ENCODE data around the gene CYP8B1. TPM values are rescaled to one million over a fixed set of nuclear protein-coding genes. Genes with fewer than 3 reads are reported as not detected.

Gene CYP8B1
- total RNA-seq, 1 experiment from 2014 or later = not detected

- no peak for DNase-seq (ENCODE audit: unreplicated experiment)
- intact Hi-C loops (cut with micrococcal nuclease) = no loop called here
- POLR2A ChIA-PET = interaction anchor here (1.0 kb wide), 1 partner anchor 10 kb away, joined by 3 read pairs; no protein-coding TSS in a partner anchor
- Mint-ChIP-seq H3K4me3 (ENCODE audit: unreplicated experiment) (no peak overlapping the region), H3K27me3 (ENCODE audit: insufficient read depth, unreplicated experiment) (peaks cover 34% of the 10 kb centered on the region), H3K27ac (ENCODE audit: low read depth, unreplicated experiment) (no peak overlapping the region), H3K36me3 (ENCODE audit: insufficient read depth, unreplicated experiment) (no peaks in the 10 kb centered on the region), H3K9me3 (ENCODE audit: unreplicated experiment) (no peaks in the 10 kb centered on the region), H3K4me1 (ENCODE audit: insufficient read depth, unreplicated experiment) (no peaks in the 10 kb centered on the region)
- TF ChIP-seq CTCF (IDR thresholded peaks at IDR 0.05; ENCODE audit: unreplicated experiment) = no peak
- CTCF ChIA-PET = interaction anchor here (1.5 to 1.7 kb wide), 2 partner anchors 11 to 69 kb away, joined by 4 read pairs; no protein-coding TSS in a partner anchor
- no TSS peak for BruUV-seq (replicated peaks)
Observed at GRCh38 chr3:42892807-42893206, 17.1 kb upstream of the CYP8B1 start.

GRCh38 chr3:42892169-42892568 lies 16.5 kb upstream of the CYP8B1 start:
- ChIA-PET CTCF (interaction anchor here (1.5 to 1.7 kb wide), 2 partner anchors 10 to 69 kb away, joined by 4 read pairs; no protein-coding TSS in a partner anchor), POLR2A (no interaction called here)
- no peak for DNase-seq (ENCODE audit: unreplicated experiment)
- H3K4me1 Mint-ChIP-seq (ENCODE audit: insufficient read depth, unreplicated experiment) = no peaks in the 10 kb centered on the region
- no peak for TF ChIP-seq CTCF (IDR thresholded peaks at IDR 0.05; ENCODE audit: unreplicated experiment)
- no peak overlapping the region for H3K27ac Mint-ChIP-seq (ENCODE audit: low read depth, unreplicated experiment)
- peaks cover 37% of the 10 kb centered on the region for H3K27me3 Mint-ChIP-seq (ENCODE audit: insufficient read depth, unreplicated experiment)
- BruUV-seq (replicated peaks) = no TSS peak
- no peak overlapping the region for H3K4me3 Mint-ChIP-seq (ENCODE audit: unreplicated experiment)
- no peaks in the 10 kb centered on the region for H3K9me3 Mint-ChIP-seq (ENCODE audit: unreplicated experiment)
- H3K36me3 Mint-ChIP-seq (ENCODE audit: insufficient read depth, unreplicated experiment) = no peaks in the 10 kb centered on the region
- intact Hi-C loops (cut with micrococcal nuclease) = no loop called here

GRCh38 chr3:42891042-42891441 lies 15.4 kb upstream of the CYP8B1 start:
- H3K4me1 Mint-ChIP-seq (ENCODE audit: insufficient read depth, unreplicated experiment) = no peaks in the 10 kb centered on the region
- no peak overlapping the region for H3K4me3 Mint-ChIP-seq (ENCODE audit: unreplicated experiment)
- no peak overlapping the region for H3K27ac Mint-ChIP-seq (ENCODE audit: low read depth, unreplicated experiment)
- no peaks in the 10 kb centered on the region for H3K9me3 Mint-ChIP-seq (ENCODE audit: unreplicated experiment)
- POLR2A ChIA-PET = interaction anchor here (0.6 kb wide), 1 partner anchor 345 kb away, joined by 3 read pairs; no protein-coding TSS in a partner anchor
- no peak for TF ChIP-seq CTCF (IDR thresholded peaks at IDR 0.05; ENCODE audit: unreplicated experiment)
- H3K36me3 Mint-ChIP-seq (ENCODE audit: insufficient read depth, unreplicated experiment) = no peaks in the 10 kb centered on the region
- no peak for DNase-seq (ENCODE audit: unreplicated experiment)
- intact Hi-C loops (cut with micrococcal nuclease) = no loop called here
- CTCF ChIA-PET = interaction anchor here (0.9 kb wide), 1 partner anchor 10 kb away, joined by 3 read pairs; no protein-coding TSS in a partner anchor
- BruUV-seq (replicated peaks) = no TSS peak
- peaks cover 43% of the 10 kb centered on the region for H3K27me3 Mint-ChIP-seq (ENCODE audit: insufficient read depth, unreplicated experiment)

GRCh38 chr3:42887084-42887483 lies 11.4 kb upstream of the CYP8B1 start:
- Mint-ChIP-seq H3K36me3 (ENCODE audit: insufficient read depth, unreplicated experiment) (no peaks in the 10 kb centered on the region), H3K27ac (ENCODE audit: low read depth, unreplicated experiment) (no peak overlapping the region), H3K4me3 (ENCODE audit: unreplicated experiment) (no peak overlapping the region), H3K4me1 (ENCODE audit: insufficient read depth, unreplicated experiment) (no peaks in the 10 kb centered on the region), H3K9me3 (ENCODE audit: unreplicated experiment) (no peaks in the 10 kb centered on the region), H3K27me3 (ENCODE audit: insufficient read depth, unreplicated experiment) (peaks cover 43% of the 10 kb centered on the region)
- ChIA-PET CTCF (no interaction called here), POLR2A (interaction anchor here (0.6 kb wide), 1 partner anchor 23 kb away, joined by 3 read pairs; no protein-coding TSS in a partner anchor)
- DNase-seq (ENCODE audit: unreplicated experiment) = no peak
- no peak for TF ChIP-seq CTCF (IDR thresholded peaks at IDR 0.05; ENCODE audit: unreplicated experiment)
- no TSS peak for BruUV-seq (replicated peaks)
- intact Hi-C loops (cut with micrococcal nuclease) = no loop called here

Measured in MCF 10A (cell line).